SK-N-SH (cell line): ENCODE data around the gene RHOBTB1. TPM values are rescaled to one million over a fixed set of nuclear protein-coding genes. Genes with fewer than 3 reads are reported as not detected.

Source experiments
- CTCF ChIA-PET: fragments of 300-600, 350-600 bp; formaldehyde crosslinking; extraction: SDS; loops from one replicate; lab custom pipeline; 2021; lab: Yijun Ruan, JAX
- POLR2A ChIA-PET: fragments of 350-600 bp; sonication (Branson Sonifier 250); formaldehyde crosslinking; extraction: SDS; loops from one replicate; lab custom pipeline; 2020; ENCODE audit warnings: antibody characterized with exemption, inconsistent platforms; lab: Yijun Ruan, JAX
- DNase-seq: peaks from one replicate; pipeline ENCODE4 v3.0.0; 2012
- H2AFZ ChIP-seq: fragments of 200-600 bp; sonication (generic); 2 replicates; pipeline ENCODE4 v1.8.1; 2016; ENCODE audit warnings: antibody characterized with exemption, mild to moderate bottlenecking, low read depth
- H3F3A ChIP-seq: fragments of 200-600 bp; sonication (generic); replicated peaks from 2 replicates; pipeline ENCODE3; 2016; ENCODE audit warnings: antibody characterized with exemption, mild to moderate bottlenecking; ENCODE audit not compliant: insufficient read depth
- H3K27ac ChIP-seq, 2 experiments: fragments of 200-500 bp in 1 of 2; fragments of 200-600 bp in 1 of 2; sonication (Bioruptor generic) in 1 of 2; sonication (generic), shearing (Covaris generic) in 1 of 2; 2 replicates each; pipeline versions ENCODE4 v1.5.1 to v1.6.1; 2014 to 2016; ENCODE audit warnings: low read depth in 2 of 2, inconsistent platforms in 1 of 2, low read length in 1 of 2, mild to moderate bottlenecking in 1 of 2, mixed read lengths in 1 of 2
- H3K27me3 ChIP-seq: fragments of 200-600 bp; sonication (generic), shearing (Covaris generic); 2 replicates; pipeline ENCODE4 v1.6.1; 2016; ENCODE audit warnings: mixed run types; ENCODE audit not compliant: insufficient read depth
- H3K36me3 ChIP-seq, 2 experiments: fragments of 200-500 bp in 1 of 2; fragments of 200-600 bp in 1 of 2; sonication (Bioruptor generic) in 1 of 2; sonication (generic) in 1 of 2; replicated peaks in 1 of 2; 2 replicates each; pipeline versions ENCODE3 to v1.5.1; 2014 to 2016; ENCODE audit warnings: low read length in 1 of 2, mild to moderate bottlenecking in 1 of 2; ENCODE audit not compliant: insufficient read depth in 2 of 2, control insufficient read depth in 1 of 2
- H3K4me1 ChIP-seq, 2 experiments: fragments of 200-500 bp in 1 of 2; fragments of 200-600 bp in 1 of 2; sonication (Bioruptor generic) in 1 of 2; sonication (generic), shearing (Covaris generic) in 1 of 2; 2 replicates each; pipeline versions ENCODE4 v1.5.1 to v1.6.1; 2014 to 2016; ENCODE audit warnings: low read depth in 1 of 2, low read length in 1 of 2, mixed run types in 1 of 2; ENCODE audit not compliant: insufficient read depth in 2 of 2, control insufficient read depth in 1 of 2
- H3K4me2 ChIP-seq: fragments of 200-600 bp; sonication (generic), shearing (Covaris generic); 2 replicates; pipeline ENCODE4 v1.6.1; 2017; ENCODE audit warnings: mixed run types
- H3K4me3 ChIP-seq, 2 experiments: fragments of 200-500 bp in 1 of 2; fragments of 200-600 bp in 1 of 2; sonication (Bioruptor generic) in 1 of 2; sonication (generic), shearing (Covaris generic) in 1 of 2; 2 replicates each; pipeline versions ENCODE4 v1.5.1 to v1.8.1; 2014 to 2016; ENCODE audit warnings: low read depth in 2 of 2, inconsistent platforms in 1 of 2, low read length in 1 of 2, mild to moderate bottlenecking in 1 of 2, mixed read lengths in 1 of 2, moderate library complexity in 1 of 2
- H3K79me2 ChIP-seq: fragments of 200-600 bp; sonication (generic); 2 replicates; pipeline ENCODE4 v1.8.1; 2017; ENCODE audit warnings: mild to moderate bottlenecking; ENCODE audit not compliant: insufficient read depth
- H3K9ac ChIP-seq: fragments of 200-600 bp; sonication (generic); 2 replicates; pipeline ENCODE4 v1.6.1; 2017; ENCODE audit warnings: mixed run types
- H3K9me2 ChIP-seq: fragments of 200-600 bp; sonication (generic); 2 replicates; pipeline ENCODE4 v1.6.1; 2017; ENCODE audit warnings: mixed run types
- H3K9me3 ChIP-seq: fragments of 200-600 bp; sonication (generic); 2 replicates; pipeline ENCODE4 v1.6.1; 2017; ENCODE audit warnings: mixed run types, mild to moderate bottlenecking, moderate library complexity
- H4K20me1 ChIP-seq: fragments of 200-600 bp; sonication (generic); 2 replicates; pipeline ENCODE4 v1.6.1; 2017; ENCODE audit warnings: mild to moderate bottlenecking, mixed run types; ENCODE audit not compliant: insufficient read depth
- RFX5 ChIP-seq: IDR thresholded peaks from 2 replicates; pipeline ENCODE4 v1.6.1; 2012; ENCODE audit warnings: mild to moderate bottlenecking, improper control_type of control experiment, low read length
- TCF12 ChIP-seq: IDR thresholded peaks from 2 replicates; pipeline ENCODE4 v1.4.0; 2012
- WGBS: methylation state at CpG from one replicate; pipeline ENCODE4 v1.1.6; 2017; ENCODE audit warnings: low lambda C conversion rate; 5-methylcytosine and 5-hydroxymethylcytosine counted together
- polyA plus RNA-seq, 3 experiments: library from polyadenylated mRNA; depleted of rRNA; stranded (reverse); fragments of >200 nt; gene quantifications; 2 replicates each; pipeline ENCODE4 v1.2.3, GENCODE V29; 2012
- TF ChIP-seq, protein P1 (sequence below): IDR thresholded peaks from 2 replicates; pipeline ENCODE4 v1.6.1; 2012; ENCODE audit warnings: mild to moderate bottlenecking, low read depth, low read length, moderate library complexity
- TF ChIP-seq, protein P2 (sequence below): IDR thresholded peaks from 2 replicates; pipeline ENCODE4; 2012

Gene RHOBTB1
- polyA plus RNA-seq, 1 of the 3 experiments (the other 2 are of a cell fraction), result 10.5 TPM

GRCh38 chr10:60942134-60942787, 1.7 kb downstream of the RHOBTB1 start:
- 46% methylated on average over 2 of the region's 2 CpGs for WGBS
- no peaks in the 10 kb centered on the region for H3K27me3 ChIP-seq
- peaks cover 17 to 19% of the 10 kb centered on the region in 2 experiments for H3K36me3 ChIP-seq
- H3K9ac ChIP-seq, result peak overlapping the region; percentile 99; the same call in 1 of the 2 replicates
- TF ChIP-seq RFX5, result peak; percentile 46; the same call in 1 of the 2 replicates
- TF ChIP-seq, protein P1, sequence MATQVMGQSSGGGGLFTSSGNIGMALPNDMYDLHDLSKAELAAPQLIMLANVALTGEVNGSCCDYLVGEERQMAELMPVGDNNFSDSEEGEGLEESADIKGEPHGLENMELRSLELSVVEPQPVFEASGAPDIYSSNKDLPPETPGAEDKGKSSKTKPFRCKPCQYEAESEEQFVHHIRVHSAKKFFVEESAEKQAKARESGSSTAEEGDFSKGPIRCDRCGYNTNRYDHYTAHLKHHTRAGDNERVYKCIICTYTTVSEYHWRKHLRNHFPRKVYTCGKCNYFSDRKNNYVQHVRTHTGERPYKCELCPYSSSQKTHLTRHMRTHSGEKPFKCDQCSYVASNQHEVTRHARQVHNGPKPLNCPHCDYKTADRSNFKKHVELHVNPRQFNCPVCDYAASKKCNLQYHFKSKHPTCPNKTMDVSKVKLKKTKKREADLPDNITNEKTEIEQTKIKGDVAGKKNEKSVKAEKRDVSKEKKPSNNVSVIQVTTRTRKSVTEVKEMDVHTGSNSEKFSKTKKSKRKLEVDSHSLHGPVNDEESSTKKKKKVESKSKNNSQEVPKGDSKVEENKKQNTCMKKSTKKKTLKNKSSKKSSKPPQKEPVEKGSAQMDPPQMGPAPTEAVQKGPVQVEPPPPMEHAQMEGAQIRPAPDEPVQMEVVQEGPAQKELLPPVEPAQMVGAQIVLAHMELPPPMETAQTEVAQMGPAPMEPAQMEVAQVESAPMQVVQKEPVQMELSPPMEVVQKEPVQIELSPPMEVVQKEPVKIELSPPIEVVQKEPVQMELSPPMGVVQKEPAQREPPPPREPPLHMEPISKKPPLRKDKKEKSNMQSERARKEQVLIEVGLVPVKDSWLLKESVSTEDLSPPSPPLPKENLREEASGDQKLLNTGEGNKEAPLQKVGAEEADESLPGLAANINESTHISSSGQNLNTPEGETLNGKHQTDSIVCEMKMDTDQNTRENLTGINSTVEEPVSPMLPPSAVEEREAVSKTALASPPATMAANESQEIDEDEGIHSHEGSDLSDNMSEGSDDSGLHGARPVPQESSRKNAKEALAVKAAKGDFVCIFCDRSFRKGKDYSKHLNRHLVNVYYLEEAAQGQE, result no peak
- H3K4me3 ChIP-seq, result peak overlapping the region; percentile 87 to 89
- ChIA-PET CTCF (interaction anchor here (0.6 to 2.2 kb wide), 9 partner anchors 17 to 127 kb away, joined by 3 to 8 read pairs (median 4); no protein-coding TSS in a partner anchor), POLR2A (interaction anchor here (1.4 kb wide), 1 partner anchor 10 kb away, joined by 6 read pairs; no protein-coding TSS in a partner anchor)
- no peaks in the 10 kb centered on the region for H3K9me3 ChIP-seq
- H3K9me2 ChIP-seq, result no peaks in the 10 kb centered on the region
- no peak for DNase-seq
- H3K4me1 ChIP-seq, result peaks cover 7 to 12% of the 10 kb centered on the region in 2 experiments; a peak in 2 of 4 replicates
- peak overlapping the region; percentile 85 for H3K4me2 ChIP-seq
- peaks cover 47% of the 10 kb centered on the region for H3K79me2 ChIP-seq
- peak overlapping the region; percentile 65; the same call in 1 of the 2 replicates for H2AFZ ChIP-seq
- peaks cover 16% of the 10 kb centered on the region for H3F3A ChIP-seq
- H3K27ac ChIP-seq, result peak overlapping the region; percentile 94 to 97; a peak in 3 of 4 replicates
- H4K20me1 ChIP-seq, result no peaks in the 10 kb centered on the region

- Histone ChIP-seq H3K9ac (no peak overlapping the region), H4K20me1 (no peaks in the 10 kb centered on the region), H3K79me2 (peaks cover 56% of the 10 kb centered on the region), H3K4me1 (peaks cover 7 to 12% of the 10 kb centered on the region in 2 experiments; a peak in 2 of 4 replicates), H3K27me3 (no peaks in the 10 kb centered on the region), H3K36me3 (peaks cover 32 to 35% of the 10 kb centered on the region in 2 experiments), H3K4me2 (no peak overlapping the region), H3K9me2 (no peaks in the 10 kb centered on the region), H3K27ac (no peak overlapping the region; a peak in 1 of 4 replicates), H2AFZ (no peak overlapping the region), H3F3A (peaks cover 16% of the 10 kb centered on the region), H3K9me3 (no peaks in the 10 kb centered on the region), H3K4me3 (no peak overlapping the region)
- POLR2A ChIA-PET, result no interaction called here
- TF ChIP-seq, protein P2, sequence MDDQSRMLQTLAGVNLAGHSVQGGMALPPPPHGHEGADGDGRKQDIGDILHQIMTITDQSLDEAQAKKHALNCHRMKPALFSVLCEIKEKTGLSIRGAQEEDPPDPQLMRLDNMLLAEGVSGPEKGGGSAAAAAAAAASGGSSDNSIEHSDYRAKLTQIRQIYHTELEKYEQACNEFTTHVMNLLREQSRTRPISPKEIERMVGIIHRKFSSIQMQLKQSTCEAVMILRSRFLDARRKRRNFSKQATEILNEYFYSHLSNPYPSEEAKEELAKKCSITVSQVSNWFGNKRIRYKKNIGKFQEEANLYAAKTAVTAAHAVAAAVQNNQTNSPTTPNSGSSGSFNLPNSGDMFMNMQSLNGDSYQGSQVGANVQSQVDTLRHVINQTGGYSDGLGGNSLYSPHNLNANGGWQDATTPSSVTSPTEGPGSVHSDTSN, result no peak
- TF ChIP-seq TCF12, result peak; percentile 55; the same call in 1 of the 2 replicates
- DNase-seq, result no peak
- 92% methylated on average over 3 of the region's 3 CpGs for WGBS
- CTCF ChIA-PET, result no interaction called here
Observed at GRCh38 chr10:60940446-60940845, 3.5 kb downstream of the RHOBTB1 start.
